ENCODE measurements around the gene CPAMD8. TPM values are rescaled to one million over a fixed set of nuclear protein-coding genes. Genes with fewer than 3 reads are reported as not detected.

CPAMD8 gene
- total RNA-seq, 4 donors from 2014 or later: 13.9 to 116 (median 24.2) TPM

- Histone ChIP-seq H3K27ac (peak overlapping the region in 1 of 3 donors; percentile 33), H3K4me1 (peaks cover 0 to 8% of the 10 kb centered on the region in 2 donors), H3K9me3 (no peaks in the 10 kb centered on the region), H3K4me3 (replicated peaks in 1 of 3) (no peak overlapping the region), H3K27me3 (no peaks in the 10 kb centered on the region), H3K36me3 (no peaks in the 10 kb centered on the region)
- intact Hi-C loops (cut with DNase I): no loop called here
- WGBS, 2 donors: 74 to 85% methylated on average over 4 to 6 of the region's 7 CpGs
- TF ChIP-seq POLR2A (IDR thresholded peaks at IDR 0.05): no peak
- no peak for TF ChIP-seq CTCF (IDR thresholded peaks at IDR 0.05)
- no peak for DNase-seq
Measured at GRCh38 chr19:16894080-16894479, 132.5 kb downstream of the CPAMD8 start.

- H3K4me1 ChIP-seq: peaks cover 0 to 13% of the 10 kb centered on the region in 2 donors
- DNase-seq: peak in 1 of 2 donors; percentile 14
- no peaks in the 10 kb centered on the region for H3K9me3 ChIP-seq
- no peaks in the 10 kb centered on the region for H3K27me3 ChIP-seq
- TF ChIP-seq CTCF (IDR thresholded peaks at IDR 0.05): no peak
- TF ChIP-seq POLR2A (IDR thresholded peaks at IDR 0.05): no peak
- peak overlapping the region in 2 of 3 donors; percentile 33 to 45 for H3K27ac ChIP-seq
- H3K4me3 ChIP-seq (replicated peaks in 1 of 3): no peak overlapping the region
- 37 to 49% methylated on average over 9 to 14 of the region's 14 CpGs for WGBS, 2 donors
- intact Hi-C loops (cut with DNase I): no loop called here
- H3K36me3 ChIP-seq: no peaks in the 10 kb centered on the region
Measured at GRCh38 chr19:16893686-16893989, 133.0 kb downstream of the CPAMD8 start.

- Histone ChIP-seq H3K36me3 (no peaks in the 10 kb centered on the region), H3K4me3 (replicated peaks in 1 of 3) (no peak overlapping the region), H3K4me1 (peaks cover 0 to 13% of the 10 kb centered on the region in 2 donors), H3K9me3 (no peaks in the 10 kb centered on the region), H3K27ac (peak overlapping the region in 2 of 3 donors; percentile 33 to 45), H3K27me3 (no peaks in the 10 kb centered on the region)
- TF ChIP-seq POLR2A (IDR thresholded peaks at IDR 0.05) (no peak), CTCF (IDR thresholded peaks at IDR 0.05) (no peak)
- WGBS, 2 donors: 67 to 82% methylated on average over 10 to 16 of the region's 19 CpGs
- DNase-seq: no peak
- intact Hi-C loops (cut with DNase I): no loop called here
Measured at GRCh38 chr19:16892868-16893685, 133.5 kb downstream of the CPAMD8 start.

GRCh38 chr19:16892436-16892835, 134.2 kb downstream of the CPAMD8 start:
- Histone ChIP-seq H3K27me3 (no peaks in the 10 kb centered on the region), H3K27ac (no peak overlapping the region), H3K4me3 (replicated peaks in 1 of 3) (no peak overlapping the region), H3K4me1 (peaks cover 0 to 13% of the 10 kb centered on the region in 2 donors), H3K9me3 (no peaks in the 10 kb centered on the region), H3K36me3 (no peaks in the 10 kb centered on the region)
- WGBS, 2 donors: 69 to 74% methylated on average over 4 of the region's 4 CpGs
- intact Hi-C loops (cut with DNase I): no loop called here
- DNase-seq: no peak
- TF ChIP-seq POLR2A (IDR thresholded peaks at IDR 0.05) (no peak), CTCF (IDR thresholded peaks at IDR 0.05) (no peak)

- intact Hi-C loops (cut with DNase I): no loop called here
- peaks cover 0 to 13% of the 10 kb centered on the region in 2 donors for H3K4me1 ChIP-seq
Measured at GRCh38 chr19:16891696-16892382, 134.8 kb downstream of the CPAMD8 start.

More at GRCh38 chr19:16891696-16892382, 134.8 kb downstream of the CPAMD8 start:
- Histone ChIP-seq H3K27me3 (no peaks in the 10 kb centered on the region), H3K27ac (no peak overlapping the region), H3K4me3 (replicated peaks in 1 of 3) (no peak overlapping the region), H3K9me3 (no peaks in the 10 kb centered on the region), H3K36me3 (no peaks in the 10 kb centered on the region)
- 91 to 92% methylated on average over 10 to 12 of the region's 12 CpGs for WGBS, 2 donors
- no peak for DNase-seq
- no peak for TF ChIP-seq POLR2A (IDR thresholded peaks at IDR 0.05)
- no peak for TF ChIP-seq CTCF (IDR thresholded peaks at IDR 0.05)
